Fibroblast of gingiva (primary cell): Measurements from ENCODE around the gene TRIM44.
"Not testable (repeated sequence)": the region's sequence is repeated elsewhere in the genome, so short reads cannot be mapped to it uniquely, and the experiment has no call there.

Source experiments
- DNase-seq: peaks from one replicate; pipeline ENCODE4 v3.0.0-alpha.2; 2011; ENCODE audit warnings: low read depth

Gene TRIM44

GRCh38 chr11:35633827-35634423 is 28.6 kb upstream of the TRIM44 start:
- DNase-seq: no peak

DNA sequence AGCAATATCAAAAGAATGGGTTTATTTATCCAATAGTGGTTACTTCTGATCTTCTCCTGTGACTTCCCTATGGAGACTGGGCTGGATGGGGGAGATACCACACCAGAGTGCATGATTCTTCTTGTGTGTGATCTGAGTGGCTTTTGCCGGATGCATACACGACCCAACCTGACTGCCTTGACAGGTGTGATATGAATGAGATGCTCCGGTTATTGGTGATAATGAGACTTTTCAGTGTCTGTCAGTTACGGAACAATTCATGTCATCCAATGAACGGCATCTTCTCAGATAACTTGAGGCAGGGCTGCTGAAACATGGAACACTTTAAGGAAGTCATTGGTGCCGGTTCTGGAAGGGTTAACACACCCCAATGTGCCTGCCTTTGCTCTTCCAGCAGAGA is 26.6 kb upstream of the TRIM44 start:
- DNase-seq: no peak

DNA sequence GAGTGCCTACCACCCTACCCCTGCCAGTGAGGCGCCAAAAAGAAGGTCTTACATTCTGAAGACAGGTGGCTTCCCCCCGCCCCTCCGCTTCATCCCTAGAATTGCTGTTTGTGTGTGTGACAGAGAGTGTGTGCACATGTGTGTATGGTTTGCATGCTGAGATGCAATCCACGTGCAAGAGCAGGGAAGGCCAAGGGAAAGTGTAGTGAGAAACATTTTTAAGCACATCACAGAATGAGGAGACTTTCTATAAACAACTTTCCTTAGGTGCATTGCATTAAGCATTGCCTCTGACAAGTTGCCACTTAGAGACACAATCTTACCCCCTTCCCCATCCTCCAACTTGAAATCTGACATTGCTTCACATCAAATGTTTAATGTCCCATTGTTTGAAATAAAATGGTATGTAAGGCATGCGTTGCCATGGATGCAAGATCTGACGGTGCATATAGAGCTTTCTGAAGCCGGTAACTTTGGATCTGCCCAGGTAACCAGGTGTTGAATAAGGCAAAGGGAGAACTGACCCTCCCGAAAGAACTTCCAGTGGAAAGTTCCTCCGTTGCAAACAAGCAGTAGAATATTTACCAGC is 22.9 kb upstream of the TRIM44 start:
- DNase-seq: no peak

- no peak for DNase-seq
Measured at GRCh38 chr11:35641171-35641897, 21.2 kb upstream of the TRIM44 start.

- DNase-seq: no peak
Measured at GRCh38 chr11:35641964-35642363, 20.6 kb upstream of the TRIM44 start.

DNA sequence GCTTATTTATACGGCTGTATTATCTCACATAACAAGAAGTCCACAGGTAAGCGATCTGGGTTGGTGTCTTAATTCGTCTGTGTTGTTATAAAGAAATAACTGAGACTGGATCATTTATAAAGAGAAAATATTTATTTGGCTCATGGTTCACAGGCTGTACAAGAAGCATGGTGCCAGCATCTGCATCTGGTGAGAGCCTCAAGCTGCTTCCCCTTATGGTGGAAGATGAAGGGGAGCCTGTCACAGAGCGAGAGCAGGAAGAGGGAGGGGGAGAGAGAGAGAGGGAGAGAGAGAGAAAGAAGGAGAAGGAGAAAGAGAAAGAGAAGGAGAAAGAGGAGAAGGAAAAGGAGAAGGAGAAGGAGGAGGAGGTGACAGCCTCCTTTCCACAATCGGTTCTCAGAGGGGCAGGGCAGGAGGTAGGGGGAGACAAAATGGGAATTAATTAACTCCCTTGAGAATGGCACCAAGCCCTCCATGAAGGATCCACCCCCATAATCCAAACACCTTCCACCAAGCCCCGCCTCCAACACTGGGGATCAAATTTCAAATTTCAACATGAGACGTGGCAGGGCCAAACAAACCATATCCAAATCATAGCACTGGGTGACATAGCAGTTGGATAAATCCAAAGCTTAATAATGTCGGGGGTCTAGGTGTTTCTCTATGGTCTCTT is 15.0 kb upstream of the TRIM44 start:
- no peak for DNase-seq

DNA sequence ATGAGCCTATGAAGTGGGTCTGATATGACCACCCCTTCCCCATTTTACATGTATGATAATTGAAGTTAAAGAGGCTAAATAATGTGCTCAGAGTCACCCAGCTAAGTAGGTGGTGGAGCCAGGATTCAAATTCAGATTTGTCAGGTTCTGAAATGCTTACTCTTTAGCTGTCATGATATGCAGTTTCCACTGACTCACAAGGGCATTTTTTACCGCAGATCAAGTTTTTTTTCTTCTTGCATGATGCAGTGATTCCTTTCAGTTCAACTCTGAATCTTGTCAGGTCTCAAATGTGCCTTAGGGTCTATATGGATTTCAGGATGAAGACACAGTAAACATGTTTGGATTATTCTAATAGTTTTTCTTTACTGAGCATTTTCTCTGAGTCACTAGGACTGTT is 12.6 kb upstream of the TRIM44 start:
- peak; percentile 8 for DNase-seq

DNA sequence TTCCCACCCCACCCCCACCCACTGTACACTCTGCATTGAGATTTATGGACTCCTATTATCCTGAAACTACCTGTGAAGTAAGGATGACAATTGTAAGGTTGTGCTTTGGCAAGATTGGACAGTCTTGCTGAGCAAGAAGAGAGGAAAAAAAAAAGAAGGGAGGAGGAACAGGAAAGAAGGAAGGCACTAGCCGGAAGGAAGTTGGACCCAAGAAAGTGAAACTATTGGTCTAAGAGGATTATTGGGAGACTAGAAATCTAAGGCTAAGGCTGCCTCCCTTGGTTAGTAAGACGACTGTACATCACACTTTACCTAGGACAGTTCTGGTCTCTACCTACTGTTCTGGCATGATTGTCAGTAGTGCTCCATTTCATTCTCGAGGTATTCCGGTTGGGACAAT is 12.1 kb upstream of the TRIM44 start:
- no peak for DNase-seq

GRCh38 chr11:35651263-35651662 is 11.3 kb upstream of the TRIM44 start:
- DNase-seq: no peak

- not testable (repeated sequence) for DNase-seq
Measured at GRCh38 chr11:35652786-35653185, 9.8 kb upstream of the TRIM44 start.

- DNase-seq: no peak
Measured at GRCh38 chr11:35654711-35655110, 7.9 kb upstream of the TRIM44 start.

DNA sequence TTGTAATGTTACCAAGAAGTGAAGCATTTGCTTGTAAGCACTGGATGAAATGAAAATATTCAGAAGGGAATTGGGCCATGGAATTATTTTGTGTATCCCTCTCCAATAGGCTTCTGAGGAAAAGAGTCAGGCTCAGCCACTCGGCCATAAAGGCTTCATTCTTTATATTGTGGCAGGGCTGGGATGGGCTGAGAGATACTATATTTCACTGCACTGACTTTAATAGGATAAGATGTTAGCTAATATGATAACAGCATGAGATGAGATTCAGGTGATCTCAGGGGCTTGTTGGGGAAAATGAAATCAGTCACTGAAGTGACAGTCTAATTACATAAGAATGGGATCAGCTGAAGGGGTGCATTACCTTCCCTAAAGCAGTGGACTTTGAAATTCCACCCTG is 7.3 kb upstream of the TRIM44 start:
- no peak for DNase-seq

- no peak for DNase-seq
Measured at GRCh38 chr11:35655856-35656255, 6.7 kb upstream of the TRIM44 start.

DNA sequence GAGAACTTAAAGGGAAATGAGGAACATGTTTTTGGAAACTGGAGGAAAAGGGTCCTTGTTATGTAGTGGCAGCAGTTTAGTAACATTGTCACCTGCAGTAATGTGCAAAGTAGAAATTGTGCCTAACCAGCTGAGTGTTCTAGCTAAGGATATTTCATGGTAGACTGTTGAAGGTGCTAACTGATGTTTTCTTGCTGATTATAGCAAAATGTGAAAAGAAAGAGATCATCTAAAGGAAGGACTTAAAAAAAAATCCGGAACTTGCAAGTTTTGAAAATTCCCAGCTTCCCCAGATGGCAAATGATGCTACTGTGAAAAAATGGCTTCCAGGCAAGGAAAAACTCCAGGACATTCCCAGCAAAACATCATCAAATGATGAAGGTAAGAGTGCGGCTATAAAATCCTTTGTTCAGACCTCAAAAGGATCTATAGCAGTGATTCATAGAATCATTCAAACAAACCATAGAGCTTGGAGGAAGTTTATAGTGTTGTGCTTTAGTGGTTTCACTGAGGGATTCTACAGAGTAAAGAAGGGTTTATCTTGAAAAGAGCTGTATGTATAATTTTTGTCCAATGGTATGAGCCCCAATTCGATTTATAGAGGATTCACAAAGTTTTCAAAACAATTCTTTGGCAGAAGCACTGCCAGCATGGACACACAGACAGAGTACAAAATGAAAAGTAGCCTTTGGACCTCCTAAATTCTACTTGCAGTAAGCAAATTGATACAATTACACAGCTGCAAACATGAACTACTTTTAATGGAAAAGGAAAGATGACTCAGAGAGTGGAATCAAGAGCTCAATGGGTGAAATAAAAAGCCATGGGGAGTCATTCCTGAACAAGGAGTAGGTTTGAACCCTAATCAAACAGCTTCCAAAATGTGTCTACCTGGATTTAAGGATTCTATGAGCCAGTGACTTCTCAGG is 4.3 kb upstream of the TRIM44 start:
- DNase-seq: no peak

- no peak for DNase-seq
Measured at GRCh38 chr11:35661534-35661933, 1.0 kb upstream of the TRIM44 start.

DNA sequence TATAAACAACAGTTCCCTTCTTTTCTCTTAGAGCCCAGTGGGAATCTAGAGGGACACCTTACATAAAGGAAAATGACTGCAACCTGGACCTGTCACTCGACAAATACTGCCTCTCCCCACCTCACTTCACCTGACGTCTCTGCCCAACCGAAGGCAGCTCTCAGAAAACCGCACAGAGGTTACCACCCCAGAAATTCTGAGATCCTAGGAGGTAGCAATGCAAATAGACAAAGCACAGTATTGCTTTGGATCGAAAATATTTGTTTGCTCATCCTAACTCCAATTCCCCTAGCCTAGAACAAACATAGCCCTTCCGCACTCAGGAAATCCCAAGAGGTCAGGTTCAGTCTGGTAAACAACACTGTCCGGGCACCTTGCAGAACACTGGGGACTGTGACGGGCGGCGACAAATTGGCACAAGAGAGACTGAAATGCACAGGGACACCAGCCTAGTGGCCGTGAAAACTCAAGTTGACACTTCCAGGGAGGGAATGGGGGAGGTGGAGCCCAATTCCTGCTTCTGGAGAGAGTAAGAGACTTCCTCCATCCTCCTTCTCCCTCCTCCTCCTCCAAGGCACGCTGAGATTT is 420 bp upstream of the TRIM44 start:
- no peak for DNase-seq

DNA sequence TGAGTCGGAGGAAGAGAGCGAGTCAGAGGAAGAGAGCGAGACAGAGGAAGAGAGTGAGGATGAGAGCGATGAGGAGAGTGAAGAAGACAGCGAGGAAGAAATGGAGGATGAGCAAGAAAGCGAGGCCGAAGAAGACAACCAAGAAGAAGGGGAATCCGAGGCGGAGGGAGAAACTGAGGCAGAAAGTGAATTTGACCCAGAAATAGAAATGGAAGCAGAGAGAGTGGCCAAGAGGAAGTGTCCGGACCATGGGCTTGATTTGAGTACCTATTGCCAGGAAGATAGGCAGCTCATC is 780 bp downstream of the TRIM44 start:
- DNase-seq: no peak

GRCh38 chr11:35664977-35665441 is 2.4 kb downstream of the TRIM44 start:
- DNase-seq: no peak

DNA sequence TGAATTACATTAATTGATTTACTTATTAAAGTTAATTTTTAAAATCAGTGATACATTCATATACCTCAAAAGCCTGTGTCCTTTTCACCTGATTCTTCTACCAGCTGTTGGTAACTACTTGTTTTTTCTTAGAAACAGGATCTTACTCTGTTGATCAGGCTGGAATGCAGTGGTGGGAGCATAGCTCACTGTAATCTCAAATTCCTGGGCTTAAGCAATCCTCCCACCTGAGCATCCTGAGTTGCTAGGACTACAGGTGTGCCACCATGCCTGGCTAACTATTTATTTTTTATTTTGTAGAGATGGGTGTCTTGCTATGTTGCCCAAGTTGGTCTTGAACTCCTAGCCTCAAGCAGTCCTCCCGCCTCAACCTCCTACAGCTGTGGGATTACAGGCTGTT is 4.7 kb downstream of the TRIM44 start:
- DNase-seq: no peak

DNA sequence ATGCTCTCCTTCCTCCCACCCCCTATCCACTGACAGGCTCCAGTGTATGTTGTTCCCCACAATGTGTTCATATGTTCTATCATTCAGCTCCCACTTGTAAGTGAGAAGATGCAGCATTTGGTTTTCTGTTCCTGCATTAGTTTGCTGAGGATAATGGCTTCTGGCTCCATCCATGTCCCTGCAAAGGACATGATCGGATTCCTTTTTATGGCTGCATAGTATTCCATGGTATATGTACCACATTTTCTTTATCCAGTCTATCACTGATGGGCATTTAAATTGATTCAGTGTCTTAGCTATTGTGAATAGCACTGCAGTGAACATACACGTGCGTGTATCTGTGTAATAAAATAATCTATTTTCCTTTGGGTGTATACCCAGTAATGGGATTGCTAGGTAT is 5.8 kb downstream of the TRIM44 start:
- DNase-seq: not testable (repeated sequence)

DNA sequence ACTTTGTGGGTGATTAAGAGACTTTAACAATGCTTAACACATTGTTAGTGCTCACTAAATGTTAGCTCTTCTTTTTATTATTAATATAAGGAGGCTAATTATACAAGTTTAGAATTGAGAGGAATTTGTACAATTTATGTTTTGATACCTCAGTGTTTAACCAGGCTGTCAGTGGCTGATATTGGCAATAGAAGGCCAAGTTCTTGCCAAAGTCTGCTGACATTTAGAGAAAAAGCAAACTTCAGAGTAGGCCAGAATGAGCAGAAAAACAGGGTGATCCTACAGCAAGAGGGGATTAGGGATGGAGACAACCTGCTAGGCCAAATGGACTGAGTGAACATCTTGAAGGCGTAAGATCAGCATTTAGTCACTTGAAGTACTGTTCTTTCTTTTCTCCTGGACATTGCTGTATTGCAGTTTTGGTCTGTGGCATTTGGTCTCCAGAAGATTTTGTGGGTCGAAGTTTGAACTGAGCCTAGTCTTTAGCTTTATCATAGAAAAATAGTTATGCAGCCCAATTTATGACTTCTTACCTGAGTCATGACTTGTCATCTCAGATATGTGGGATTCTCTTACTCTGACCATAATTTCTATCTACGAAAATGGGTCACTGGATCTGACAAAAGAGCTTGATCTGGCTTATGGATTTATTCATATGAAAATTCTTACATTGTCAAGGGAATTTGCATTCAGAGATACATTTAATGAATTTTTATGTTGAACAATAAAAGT is 9.0 kb downstream of the TRIM44 start:
- DNase-seq: no peak
